Neural cell (in vitro differentiated cells): ENCODE measurements around the gene SHISA3. TPM values are rescaled to one million over a fixed set of nuclear protein-coding genes. Genes with fewer than 3 reads are reported as not detected.

Experiments
- H2AFZ ChIP-seq: fragments of 200-600, 300-800 bp; sonication (generic), shearing (Covaris generic); 2 replicates; pipeline ENCODE4 v1.6.0; 2014; ENCODE audit warnings: low read depth, mild to moderate bottlenecking, antibody characterized with exemption, low read length, moderate library complexity
- H3F3A ChIP-seq: fragments of 200-600 bp; shearing (Covaris generic); 2 replicates; pipeline ENCODE4 v1.6.1; 2016; ENCODE audit warnings: mild to moderate bottlenecking, moderate library complexity, mixed read lengths, antibody characterized with exemption, low read length; ENCODE audit not compliant: insufficient read depth, poor library complexity, severe bottlenecking
- H3K27ac ChIP-seq: fragments of 200-600, 300-800 bp; sonication (generic), shearing (Covaris generic); 2 replicates; pipeline ENCODE4 v1.5.1; 2014; ENCODE audit warnings: mild to moderate bottlenecking, low read length, moderate library complexity
- H3K27me3 ChIP-seq: fragments of 300-800, 200-600 bp; sonication (generic), shearing (Covaris generic); 2 replicates; pipeline ENCODE4 v1.6.0; 2014; ENCODE audit warnings: mild to moderate bottlenecking, low read depth, low read length, moderate library complexity; ENCODE audit not compliant: insufficient read depth
- H3K36me3 ChIP-seq: fragments of 300-800, 200-600 bp; sonication (generic), shearing (Covaris generic); 2 replicates; pipeline ENCODE4 v1.5.1; 2014; ENCODE audit warnings: mild to moderate bottlenecking, antibody characterized with exemption, low read length, moderate library complexity; ENCODE audit not compliant: insufficient read depth
- H3K4me2 ChIP-seq: fragments of 300-800, 200-600 bp; sonication (generic), shearing (Covaris generic); 2 replicates; pipeline ENCODE4 v1.6.0; 2014; ENCODE audit warnings: mild to moderate bottlenecking, low read length
- H3K4me3 ChIP-seq: fragments of 300-800, 200-600 bp; sonication (generic), shearing (Covaris generic); 2 replicates; pipeline ENCODE4 v1.5.1; 2014; ENCODE audit warnings: mild to moderate bottlenecking, low read length, moderate library complexity
- H3K79me2 ChIP-seq: fragments of 200-600 bp; shearing (Covaris generic); replicated peaks from 2 replicates; pipeline ENCODE4 v1.6.0; 2014; ENCODE audit warnings: mild to moderate bottlenecking, low read length, moderate library complexity; ENCODE audit not compliant: insufficient read depth
- H3K9ac ChIP-seq: fragments of 300-800, 200-600 bp; sonication (generic), shearing (Covaris generic); 2 replicates; pipeline ENCODE4 v1.6.1; 2016; ENCODE audit warnings: mild to moderate bottlenecking, low read length, mixed read lengths
- H3K9me2 ChIP-seq: fragments of 200-600 bp; shearing (Covaris generic); 2 replicates; pipeline ENCODE4 v1.6.1; 2016; ENCODE audit warnings: mild to moderate bottlenecking, low read length, mixed read lengths; ENCODE audit not compliant: insufficient read depth
- H3K9me3 ChIP-seq: fragments of 200-600, 300-800 bp; sonication (generic), shearing (Covaris generic); 2 replicates; pipeline ENCODE4 v1.6.1; 2016; ENCODE audit warnings: mild to moderate bottlenecking, mixed run types, low read length, moderate library complexity, mixed read lengths
- H4K20me1 ChIP-seq: fragments of 200-600 bp; shearing (Covaris generic); 2 replicates; pipeline ENCODE4 v1.6.1; 2016; ENCODE audit warnings: mild to moderate bottlenecking, mixed run types; ENCODE audit not compliant: insufficient read depth
- EP300 ChIP-seq: fragments of 450-650 bp; conservative IDR thresholded peaks from 2 replicates; pipeline ENCODE4 v1.6.1; 2014; ENCODE audit warnings: antibody characterized with exemption, mild to moderate bottlenecking, moderate library complexity; ENCODE audit not compliant: poor library complexity, severe bottlenecking
- EZH2 ChIP-seq: fragments of 200-600, 300-800 bp; shearing (Covaris generic), sonication (generic); IDR thresholded peaks from 2 replicates; pipeline ENCODE4 v1.6.1; 2014; ENCODE audit warnings: antibody characterized with exemption, low read length, borderline replicate concordance, mild to moderate bottlenecking; ENCODE audit not compliant: insufficient read depth, poor library complexity, severe bottlenecking
- MXI1 ChIP-seq: fragments of 450-650 bp; conservative IDR thresholded peaks from 2 replicates; pipeline ENCODE4 v1.6.1; 2014; ENCODE audit warnings: antibody characterized with exemption, mild to moderate bottlenecking; ENCODE audit not compliant: poor library complexity, severe bottlenecking
- POLR2AphosphoS5 ChIP-seq: IDR thresholded peaks from 2 replicates; pipeline ENCODE4 v1.6.1; 2012
- RAD21 ChIP-seq: fragments of 450-650 bp; conservative IDR thresholded peaks from 2 replicates; pipeline ENCODE4 v1.6.1; 2014; ENCODE audit warnings: antibody characterized with exemption, mild to moderate bottlenecking, moderate library complexity
- REST ChIP-seq: IDR thresholded peaks from 2 replicates; pipeline ENCODE4 v1.6.1; 2012; ENCODE audit warnings: borderline replicate concordance
- SMC3 ChIP-seq: fragments of 450-650 bp; conservative IDR thresholded peaks from 2 replicates; pipeline ENCODE4 v1.6.1; 2014; ENCODE audit warnings: antibody characterized with exemption, mild to moderate bottlenecking, moderate library complexity; ENCODE audit not compliant: poor library complexity
- TAF1 ChIP-seq: IDR thresholded peaks from 2 replicates; pipeline ENCODE4 v1.6.1; 2012; ENCODE audit warnings: low read depth
- polyA plus RNA-seq: library from polyadenylated mRNA; depleted of rRNA; stranded (reverse); fragments of >200 nt; gene quantifications from 2 replicates; pipeline ENCODE4 v1.2.3, GENCODE V29; 2014
- TF ChIP-seq, protein P1 (sequence below): fragments of 450-650 bp; IDR thresholded peaks from 2 replicates; pipeline ENCODE4 v1.5.1; 2014; ENCODE audit warnings: antibody characterized with exemption, mild to moderate bottlenecking, moderate library complexity; ENCODE audit not compliant: poor library complexity, severe bottlenecking

SHISA3 gene
- polyA plus RNA-seq, 1 donor from 2014 or later = not detected

- TF ChIP-seq SMC3 = no peak
- TF ChIP-seq, protein P1, sequence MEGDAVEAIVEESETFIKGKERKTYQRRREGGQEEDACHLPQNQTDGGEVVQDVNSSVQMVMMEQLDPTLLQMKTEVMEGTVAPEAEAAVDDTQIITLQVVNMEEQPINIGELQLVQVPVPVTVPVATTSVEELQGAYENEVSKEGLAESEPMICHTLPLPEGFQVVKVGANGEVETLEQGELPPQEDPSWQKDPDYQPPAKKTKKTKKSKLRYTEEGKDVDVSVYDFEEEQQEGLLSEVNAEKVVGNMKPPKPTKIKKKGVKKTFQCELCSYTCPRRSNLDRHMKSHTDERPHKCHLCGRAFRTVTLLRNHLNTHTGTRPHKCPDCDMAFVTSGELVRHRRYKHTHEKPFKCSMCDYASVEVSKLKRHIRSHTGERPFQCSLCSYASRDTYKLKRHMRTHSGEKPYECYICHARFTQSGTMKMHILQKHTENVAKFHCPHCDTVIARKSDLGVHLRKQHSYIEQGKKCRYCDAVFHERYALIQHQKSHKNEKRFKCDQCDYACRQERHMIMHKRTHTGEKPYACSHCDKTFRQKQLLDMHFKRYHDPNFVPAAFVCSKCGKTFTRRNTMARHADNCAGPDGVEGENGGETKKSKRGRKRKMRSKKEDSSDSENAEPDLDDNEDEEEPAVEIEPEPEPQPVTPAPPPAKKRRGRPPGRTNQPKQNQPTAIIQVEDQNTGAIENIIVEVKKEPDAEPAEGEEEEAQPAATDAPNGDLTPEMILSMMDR = no peak
- no peak for TF ChIP-seq TAF1
- no peak for TF ChIP-seq EZH2
- TF ChIP-seq REST = no peak
- no peak for TF ChIP-seq POLR2AphosphoS5
- TF ChIP-seq EP300 = no peak
- TF ChIP-seq RAD21 = no peak
- TF ChIP-seq MXI1 = no peak
- Histone ChIP-seq H3K9me2 (no peaks in the 10 kb centered on the region), H4K20me1 (no peaks in the 10 kb centered on the region), H3K4me2 (peak overlapping the region; percentile 43), H3K27me3 (peaks cover 71% of the 10 kb centered on the region), H2AFZ (no peak overlapping the region), H3K36me3 (no peaks in the 10 kb centered on the region), H3K9me3 (no peaks in the 10 kb centered on the region), H3K27ac (no peak overlapping the region), H3F3A (no peaks in the 10 kb centered on the region), H3K79me2 (no peaks in the 10 kb centered on the region), H3K4me3 (peak overlapping the region; percentile 83), H3K9ac (no peak overlapping the region)
These were observed 1.6 kb downstream of the SHISA3 start for GRCh38 chr4:42398871-42399331.

GRCh38 chr4:42399393-42399792 lies 2.1 kb downstream of the SHISA3 start:
- Histone ChIP-seq H3K9ac (no peak overlapping the region), H3K4me3 (peak overlapping the region; percentile 83), H3K9me2 (no peaks in the 10 kb centered on the region), H3K27me3 (peaks cover 71% of the 10 kb centered on the region), H3K36me3 (no peaks in the 10 kb centered on the region), H4K20me1 (no peaks in the 10 kb centered on the region), H3K9me3 (no peaks in the 10 kb centered on the region), H2AFZ (no peak overlapping the region), H3K27ac (no peak overlapping the region), H3K4me2 (no peak overlapping the region), H3F3A (no peaks in the 10 kb centered on the region), H3K79me2 (no peaks in the 10 kb centered on the region)
- TF ChIP-seq, protein P1 = no peak
- no peak for TF ChIP-seq EZH2
- no peak for TF ChIP-seq EP300
- TF ChIP-seq MXI1 = no peak
- TF ChIP-seq SMC3 = no peak
- no peak for TF ChIP-seq POLR2AphosphoS5
- no peak for TF ChIP-seq RAD21
- no peak for TF ChIP-seq REST
